H1 (cell line): ENCODE measurements around the gene TRAK1. TPM values are rescaled to one million over a fixed set of nuclear protein-coding genes. Genes with fewer than 3 reads are reported as not detected.

ENCODE experiments used
- BCL11A ChIP-seq, 2 experiments: IDR thresholded peaks; one replicate each; pipeline ENCODE4 v1.6.1; 2011; ENCODE audit warnings: low read depth in 2 of 2, low read length in 2 of 2, mild to moderate bottlenecking in 2 of 2
- CBX8 ChIP-seq: fragments of 300-800, 300-1000 bp; sonication (generic); IDR thresholded peaks from 2 replicates; pipeline ENCODE4 v1.7.1; 2016; ENCODE audit warnings: low read depth, low read length, borderline replicate concordance
- HDAC2 ChIP-seq, 2 experiments: fragments of 300-600 bp in 1 of 2; sonication (generic) in 1 of 2; IDR thresholded peaks; 2 replicates each; pipeline ENCODE4 v1.6.1; 2011 to 2012; ENCODE audit warnings: low read depth in 2 of 2, low read length in 2 of 2, mild to moderate bottlenecking in 2 of 2, moderate library complexity in 2 of 2, borderline replicate concordance in 1 of 2, inconsistent platforms in 1 of 2
- RFX5 ChIP-seq: IDR thresholded peaks from 2 replicates; pipeline ENCODE4 v1.6.1; 2011; ENCODE audit warnings: low read depth, low read length, improper control_type of control experiment, borderline replicate concordance
- polyA plus RNA-seq, 7 experiments: library from polyadenylated mRNA; depleted of rRNA in 3 of 7; stranded (reverse) in 5 of 7; unstranded in 2 of 7; fragments of >200 nt in 5 of 7; fragments of 200-250 nt in 2 of 7; gene quantifications; 1 replicate in 5 of 7; 2 replicates in 1 of 7; 4 replicates in 1 of 7; pipeline versions ENCODE4 v1.2.1 to v1.2.3, GENCODE V29; 2011 to 2013; ENCODE audit warnings: missing spikeins in 2 of 7, mixed read lengths in 2 of 7
- total RNA-seq: library from RNA; stranded (reverse); fragmentation: NEBNext Ultra II Directional; extraction: Animal tissue kit (Norgen Biotek cat#: 25700); gene quantifications from 2 replicates; pipeline ENCODE4 v1.2.1, GENCODE V29; 2021

TRAK1 gene
- total and polyA plus RNA-seq, 2 of the 8 experiments (the other 6 are each of a cell fraction or from before 2014, with no cell fraction given): 21.3 to 32.7 TPM

GRCh38 chr3:42213417-42213816 is 122.3 kb downstream of the TRAK1 start (continued):
- TF ChIP-seq CBX8: no peak
- TF ChIP-seq RFX5: no peak
- TF ChIP-seq BCL11A (IDR thresholded peaks at IDR 0.05; ENCODE audit: low read depth in 2 of 2, low read length in 2 of 2): no peak
- no peak for TF ChIP-seq HDAC2 (IDR thresholded peaks at IDR 0.05; ENCODE audit: borderline replicate concordance in 1 of 2, low read depth in 2 of 2, low read length in 2 of 2)
